ENCODE data around the gene C4orf51.

Gene C4orf51

GRCh38 chr4:145709843-145710242, 29.9 kb downstream of the C4orf51 start:
- DNase-seq (ENCODE audit: low spot score), result peak; percentile 93

GRCh38 chr4:145716200-145716599, 36.3 kb downstream of the C4orf51 start:
- DNase-seq (ENCODE audit: low spot score), result peak; percentile 68

- no peak for DNase-seq (ENCODE audit: low spot score)
These were observed 36.8 kb downstream of the C4orf51 start for GRCh38 chr4:145716661-145717200.

GRCh38 chr4:145719752-145720624, 40.0 kb downstream of the C4orf51 start:
- peak; percentile 31 for DNase-seq (ENCODE audit: low spot score)

- DNase-seq (ENCODE audit: low spot score), result no peak
These were observed 40.7 kb downstream of the C4orf51 start for GRCh38 chr4:145720656-145721055.

GRCh38 chr4:145722561-145722960, 42.6 kb downstream of the C4orf51 start:
- DNase-seq (ENCODE audit: low spot score), result no peak

- no peak for DNase-seq (ENCODE audit: low spot score)
These were observed 43.4 kb downstream of the C4orf51 start for GRCh38 chr4:145723336-145723735.

- no peak for DNase-seq (ENCODE audit: low spot score)
These were observed 50.1 kb downstream of the C4orf51 start for GRCh38 chr4:145730026-145730425.

- peak; percentile 94 for DNase-seq (ENCODE audit: low spot score)
These were observed 51.1 kb downstream of the C4orf51 start for GRCh38 chr4:145731028-145731427.

- peak; percentile 59 for DNase-seq (ENCODE audit: low spot score)
These were observed 52.3 kb downstream of the C4orf51 start for GRCh38 chr4:145732001-145732815.

- DNase-seq (ENCODE audit: low spot score), result peak; percentile 96
These were observed 53.2 kb downstream of the C4orf51 start for GRCh38 chr4:145732895-145733880.

- DNase-seq (ENCODE audit: low spot score), result no peak
These were observed 54.1 kb downstream of the C4orf51 start for GRCh38 chr4:145734031-145734430.

GRCh38 chr4:145734576-145735346, 54.8 kb downstream of the C4orf51 start:
- peak; percentile 100 for DNase-seq (ENCODE audit: low spot score)

- DNase-seq (ENCODE audit: low spot score), result peak; percentile 99
These were observed 55.4 kb downstream of the C4orf51 start for GRCh38 chr4:145735347-145735675.

GRCh38 chr4:145735827-145736226, 55.9 kb downstream of the C4orf51 start:
- DNase-seq (ENCODE audit: low spot score), result peak; percentile 55

GRCh38 chr4:145736241-145736831, 56.4 kb downstream of the C4orf51 start:
- DNase-seq (ENCODE audit: low spot score), result peak; percentile 37

- DNase-seq (ENCODE audit: low spot score), result peak; percentile 69
These were observed 59.9 kb downstream of the C4orf51 start for GRCh38 chr4:145739845-145740244.

GRCh38 chr4:145740806-145741205, 60.9 kb downstream of the C4orf51 start:
- no peak for DNase-seq (ENCODE audit: low spot score)

GRCh38 chr4:145743641-145744040, 63.7 kb downstream of the C4orf51 start:
- DNase-seq (ENCODE audit: low spot score), result no peak

GRCh38 chr4:145755802-145756201, 75.9 kb downstream of the C4orf51 start:
- DNase-seq (ENCODE audit: low spot score), result peak; percentile 6

All from kidney tubule cell (primary cell).